ENCODE measurements around the gene RALGDS. TPM values are rescaled to one million over a fixed set of nuclear protein-coding genes. Genes with fewer than 3 reads are reported as not detected.
"Not testable (repeated sequence)": the region's sequence is repeated elsewhere in the genome, so short reads cannot be mapped to it uniquely, and the experiment has no call there.

RALGDS gene
- total RNA-seq = 21.2 and 29.2 TPM in 2 replicates

DNA sequence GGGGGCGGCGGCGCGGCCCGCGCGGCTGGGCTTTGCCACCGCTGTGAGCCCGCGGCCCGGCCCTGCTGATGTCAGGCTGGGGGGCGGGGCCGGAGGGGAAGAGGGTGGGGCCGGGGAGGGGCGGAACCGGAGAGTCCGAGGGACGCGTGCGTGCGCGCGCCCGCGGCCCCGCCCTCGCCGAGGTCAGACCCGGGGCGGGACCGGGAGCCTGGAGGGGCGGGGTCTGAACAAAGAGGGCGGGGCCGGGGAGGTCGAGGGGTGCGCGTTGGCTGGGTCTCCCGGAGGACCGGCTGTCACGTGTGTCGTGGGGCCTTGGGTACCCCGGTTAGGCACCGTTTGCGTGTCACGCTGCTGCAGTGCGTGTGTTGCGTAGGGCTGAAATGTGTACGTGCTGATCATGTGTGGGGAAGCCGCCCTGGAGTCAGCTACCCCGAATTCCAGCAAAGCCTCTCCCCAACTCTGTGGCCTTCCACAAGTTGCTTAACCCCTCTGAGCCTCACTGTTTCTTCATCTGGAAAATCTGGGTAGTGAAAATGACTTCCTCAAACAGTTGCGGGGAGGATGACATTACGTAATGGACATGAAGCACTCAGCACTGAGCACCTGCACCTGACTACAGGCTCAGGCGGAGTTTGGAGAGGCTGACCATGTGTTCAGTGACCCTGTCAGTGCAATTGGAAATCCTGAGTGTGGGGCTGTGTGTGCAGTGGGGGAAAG is at the start of gene RALGDS:
TSS of gene RALGDS (minus strand) at position 43 of the 717 bp plus-strand sequence. CDS start 86 bp downstream, outside the sequence.
- POLR2A ChIA-PET = interaction anchor here (1.7 to 1.9 kb wide), 2 partner anchors 10 to 12 kb away, joined by 5 read pairs; no protein-coding TSS in a partner anchor
- TF ChIP-seq, protein P1, sequence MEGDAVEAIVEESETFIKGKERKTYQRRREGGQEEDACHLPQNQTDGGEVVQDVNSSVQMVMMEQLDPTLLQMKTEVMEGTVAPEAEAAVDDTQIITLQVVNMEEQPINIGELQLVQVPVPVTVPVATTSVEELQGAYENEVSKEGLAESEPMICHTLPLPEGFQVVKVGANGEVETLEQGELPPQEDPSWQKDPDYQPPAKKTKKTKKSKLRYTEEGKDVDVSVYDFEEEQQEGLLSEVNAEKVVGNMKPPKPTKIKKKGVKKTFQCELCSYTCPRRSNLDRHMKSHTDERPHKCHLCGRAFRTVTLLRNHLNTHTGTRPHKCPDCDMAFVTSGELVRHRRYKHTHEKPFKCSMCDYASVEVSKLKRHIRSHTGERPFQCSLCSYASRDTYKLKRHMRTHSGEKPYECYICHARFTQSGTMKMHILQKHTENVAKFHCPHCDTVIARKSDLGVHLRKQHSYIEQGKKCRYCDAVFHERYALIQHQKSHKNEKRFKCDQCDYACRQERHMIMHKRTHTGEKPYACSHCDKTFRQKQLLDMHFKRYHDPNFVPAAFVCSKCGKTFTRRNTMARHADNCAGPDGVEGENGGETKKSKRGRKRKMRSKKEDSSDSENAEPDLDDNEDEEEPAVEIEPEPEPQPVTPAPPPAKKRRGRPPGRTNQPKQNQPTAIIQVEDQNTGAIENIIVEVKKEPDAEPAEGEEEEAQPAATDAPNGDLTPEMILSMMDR (IDR thresholded peaks at IDR 0.05) = no peak
- no peaks in the 10 kb centered on the region for H3K9me3 Mint-ChIP-seq
- CTCF ChIA-PET = interaction anchor here (1.7 to 4.2 kb wide), 2 partner anchors 23 to 26 kb away, joined by 4 to 20 read pairs; no protein-coding TSS in a partner anchor
- intact Hi-C loops (cut with micrococcal nuclease) = loop anchor here (1.0 kb wide), 5 partner anchors 8 to 91 kb away; partner anchors contain the start of gene GTF3C5
- peak; percentile 81 for ATAC-seq (ENCODE audit: low read depth)
- H3K4me1 Mint-ChIP-seq = peaks cover 68% of the 10 kb centered on the region
- no peaks in the 10 kb centered on the region for H3K27me3 Mint-ChIP-seq
- H3K36me3 Mint-ChIP-seq (ENCODE audit: low read depth) = peaks cover 3% of the 10 kb centered on the region
- DNase-seq = peak; percentile 86
- peak within 1 kb of the TSS; percentile 82 for H3K4me3 Mint-ChIP-seq
- peak within 1 kb of the TSS; percentile 94 for H3K27ac Mint-ChIP-seq

DNA sequence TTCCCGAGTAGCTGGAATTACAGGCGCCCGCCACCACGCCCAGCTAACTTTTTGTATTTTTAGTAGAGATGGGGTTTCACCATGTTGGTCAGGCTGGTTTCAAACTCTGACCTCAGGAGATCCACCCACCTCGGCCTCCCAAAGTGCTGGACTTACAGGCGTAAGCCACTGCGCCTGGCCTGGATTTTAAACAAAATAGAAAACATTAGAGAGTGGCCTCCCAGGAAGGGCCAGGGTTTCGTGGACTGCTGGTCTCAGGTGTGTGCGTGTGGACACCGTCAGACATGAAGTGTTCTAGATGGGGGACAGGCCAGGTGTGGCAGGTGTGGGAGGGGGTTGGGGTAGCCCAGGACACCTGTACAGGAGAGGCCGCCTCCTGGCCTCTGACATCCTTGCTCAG is 49.7 kb upstream of the RALGDS start:
- ATAC-seq (ENCODE audit: low read depth) = no peak
- CTCF ChIA-PET = interaction anchor here (2.8 kb wide), 1 partner anchor 10 kb away, joined by 11 read pairs; no protein-coding TSS in a partner anchor
- POLR2A ChIA-PET = no interaction called here
- Mint-ChIP-seq H3K4me1 (peaks cover 17% of the 10 kb centered on the region), H3K4me3 (no peak overlapping the region), H3K36me3 (ENCODE audit: low read depth) (no peaks in the 10 kb centered on the region), H3K27me3 (peaks cover 7% of the 10 kb centered on the region), H3K9me3 (no peaks in the 10 kb centered on the region), H3K27ac (no peak overlapping the region)
- intact Hi-C loops (cut with micrococcal nuclease) = no loop called here
- DNase-seq = no peak
- TF ChIP-seq, protein P1 (IDR thresholded peaks at IDR 0.05) = no peak

DNA sequence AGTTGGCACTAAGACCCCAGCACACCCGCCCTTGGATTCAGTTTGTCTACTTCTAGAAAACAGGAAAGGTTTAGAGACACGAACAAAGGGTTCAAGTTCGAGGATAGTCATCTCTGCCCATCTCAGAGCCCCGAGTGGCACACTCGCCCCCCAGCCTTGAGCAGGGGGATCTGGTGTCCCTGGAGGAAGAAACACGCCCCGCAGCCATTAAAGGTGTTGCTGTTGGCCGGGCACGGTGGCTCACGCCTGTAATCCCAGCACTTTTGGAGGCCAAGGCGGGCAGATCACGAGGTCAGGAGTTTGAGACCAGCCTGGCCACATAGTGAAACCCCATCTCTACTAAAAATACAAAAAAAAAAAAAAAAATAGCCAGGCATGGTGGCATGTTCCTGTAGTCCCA is 48.6 kb upstream of the RALGDS start:
- intact Hi-C loops (cut with micrococcal nuclease); H3K4me3 Mint-ChIP-seq; H3K27ac Mint-ChIP-seq; ATAC-seq (ENCODE audit: low read depth); POLR2A ChIA-PET; H3K9me3 Mint-ChIP-seq; CTCF ChIA-PET; H3K27me3 Mint-ChIP-seq; DNase-seq; H3K36me3 Mint-ChIP-seq (ENCODE audit: low read depth): not testable (repeated sequence)
- peaks cover 17% of the 10 kb centered on the region for H3K4me1 Mint-ChIP-seq

DNA sequence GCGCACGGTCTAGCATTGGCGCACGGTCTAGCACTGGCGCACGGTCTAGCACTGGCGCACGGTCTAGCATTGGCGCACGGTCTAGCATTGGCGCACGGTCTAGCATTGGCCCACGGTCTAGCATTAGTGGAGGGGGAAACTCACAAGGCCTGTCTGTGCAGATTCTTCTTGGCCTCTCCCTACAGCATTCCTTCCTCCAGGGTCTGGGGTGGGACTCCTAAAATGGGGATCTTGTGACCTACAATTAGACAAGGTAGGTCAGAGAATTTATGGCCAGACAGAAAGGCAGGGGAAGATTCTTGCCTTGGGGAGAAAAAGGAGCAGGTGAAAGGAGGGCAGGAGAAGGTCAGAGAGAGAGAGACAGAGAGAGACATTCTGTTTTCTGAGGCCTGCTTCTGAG is 48.1 kb upstream of the RALGDS start:
- TF ChIP-seq, protein P1 (IDR thresholded peaks at IDR 0.05) = no peak
- H3K4me3 Mint-ChIP-seq = no peak overlapping the region
- peaks cover 17% of the 10 kb centered on the region for H3K4me1 Mint-ChIP-seq
- ChIA-PET CTCF (no interaction called here), POLR2A (no interaction called here)
- no peak overlapping the region for H3K27ac Mint-ChIP-seq
- DNase-seq = no peak
- H3K36me3 Mint-ChIP-seq (ENCODE audit: low read depth) = no peaks in the 10 kb centered on the region
- peaks cover 4% of the 10 kb centered on the region for H3K27me3 Mint-ChIP-seq
- H3K9me3 Mint-ChIP-seq = no peaks in the 10 kb centered on the region
- intact Hi-C loops (cut with micrococcal nuclease) = no loop called here
- no peak for ATAC-seq (ENCODE audit: low read depth)

DNA sequence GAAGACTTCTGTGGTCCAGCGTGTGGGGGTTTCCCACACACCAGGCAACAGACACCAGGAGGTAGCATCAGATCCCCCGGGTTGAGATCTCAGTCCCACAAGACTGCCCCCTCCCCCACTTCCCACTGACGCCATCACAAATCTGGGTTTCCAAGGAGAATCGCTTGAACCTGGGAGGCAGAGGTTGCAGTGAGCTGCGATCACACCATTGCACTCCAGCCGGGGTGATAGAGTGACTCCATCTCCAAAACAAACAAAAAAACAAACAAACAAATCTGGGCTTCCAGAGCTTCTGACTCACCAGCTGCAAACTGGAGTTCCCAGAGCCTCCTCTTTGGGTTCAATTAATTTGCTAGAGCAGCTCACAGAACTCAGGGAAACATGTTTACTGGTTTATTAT is 47.4 kb upstream of the RALGDS start:
- POLR2A ChIA-PET = no interaction called here
- Mint-ChIP-seq H3K9me3 (no peaks in the 10 kb centered on the region), H3K27ac (no peak overlapping the region), H3K4me3 (no peak overlapping the region), H3K27me3 (peaks cover 4% of the 10 kb centered on the region), H3K36me3 (ENCODE audit: low read depth) (no peaks in the 10 kb centered on the region), H3K4me1 (peaks cover 21% of the 10 kb centered on the region)
- DNase-seq (no peak), ATAC-seq (ENCODE audit: low read depth) (no peak)
- CTCF ChIA-PET = interaction anchor here (2.0 kb wide), 1 partner anchor 12 kb away, joined by 5 read pairs; no protein-coding TSS in a partner anchor
- intact Hi-C loops (cut with micrococcal nuclease) = no loop called here
- TF ChIP-seq, protein P1 (IDR thresholded peaks at IDR 0.05) = no peak
